NCI-H524 treated with DMSO at 0.1 percent for 48 hours (cell line): ENCODE measurements around the gene ALPK1.
"Not testable (repeated sequence)": the region's sequence is repeated elsewhere in the genome, so short reads cannot be mapped to it uniquely, and the experiment has no call there.

Source experiments
- DNase-seq: peaks from one replicate; lab custom pipeline; 2025; lab: John Stamatoyannopoulos, UW

Gene ALPK1

DNA sequence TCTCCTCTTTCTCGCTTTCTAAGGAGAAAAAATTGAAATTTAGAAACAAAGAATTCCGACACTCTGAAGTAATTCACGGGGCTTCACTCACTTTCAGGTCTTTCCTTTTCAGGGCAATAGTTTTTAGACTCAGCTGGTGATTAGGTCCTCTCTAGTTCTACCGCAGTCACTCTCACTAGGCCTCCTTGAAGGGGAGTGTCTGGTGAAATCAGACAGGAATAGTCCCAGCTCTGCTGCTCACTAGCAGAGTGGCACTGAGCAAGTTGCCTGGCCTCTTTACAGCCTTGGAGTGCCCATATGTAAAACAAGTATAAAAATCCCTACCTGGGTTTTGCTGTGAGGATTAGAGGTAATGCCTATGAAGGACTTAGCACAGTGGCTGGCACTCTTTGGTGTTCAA lies 154.7 kb downstream of the ALPK1 start:
- no peak for DNase-seq

- no peak for DNase-seq
These were observed 156.2 kb downstream of the ALPK1 start for GRCh38 chr4:112453321-112453720.

GRCh38 chr4:112472318-112472717 lies 175.1 kb downstream of the ALPK1 start:
- DNase-seq = no peak

DNA sequence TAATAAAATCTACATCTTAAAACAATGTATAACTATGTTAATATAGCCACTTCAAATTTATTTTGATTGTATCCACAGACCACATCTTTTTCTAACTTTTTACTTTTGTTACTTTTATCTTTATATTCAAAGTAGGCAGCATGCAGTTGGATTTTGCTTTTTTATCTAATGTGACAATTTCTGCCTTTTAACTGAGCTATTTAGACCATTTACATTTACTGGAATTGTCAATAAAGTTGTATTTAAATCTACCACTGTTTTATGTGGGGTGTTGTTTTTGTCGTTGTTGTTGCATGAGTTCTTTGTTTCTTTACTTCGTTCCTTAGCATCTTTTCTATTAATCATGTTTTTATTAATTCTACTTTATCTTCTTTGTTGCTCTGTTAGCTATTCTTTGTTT lies 176.8 kb downstream of the ALPK1 start:
- no peak for DNase-seq

DNA sequence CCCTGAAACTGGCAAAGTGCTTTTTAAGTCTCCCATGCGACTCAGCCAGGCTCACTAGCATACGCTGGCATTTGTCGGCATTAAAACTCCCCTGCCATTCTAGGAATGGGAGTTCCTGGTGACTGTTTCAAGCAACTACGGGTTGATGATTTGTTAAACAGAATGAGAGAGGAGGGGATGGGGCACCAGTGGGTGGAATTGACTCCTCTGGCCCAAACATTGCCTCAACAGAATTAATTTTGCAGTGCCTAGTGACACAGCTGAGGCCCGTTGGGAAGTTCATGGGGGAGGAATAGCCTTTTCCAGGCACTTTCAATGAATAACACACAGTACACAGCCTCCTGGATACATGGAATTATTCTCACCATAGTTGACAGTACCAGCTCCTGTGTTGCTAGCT lies 188.8 kb downstream of the ALPK1 start:
- no peak for DNase-seq

- DNase-seq = not testable (repeated sequence)
These were observed 193.6 kb downstream of the ALPK1 start for GRCh38 chr4:112490808-112491207.
